Glomerular visceral epithelial cell (primary cell): ENCODE measurements around the gene RUVBL1.

Source experiments
- DNase-seq: peaks from one replicate; pipeline ENCODE4 v3.0.0-alpha.2; 2016; ENCODE audit errors: extremely low spot score

Gene RUVBL1

GRCh38 chr3:128133273-128133883 is 9.8 kb upstream of the RUVBL1 start:
- DNase-seq = peak; percentile 61

- DNase-seq = no peak
These were observed 8.5 kb upstream of the RUVBL1 start for GRCh38 chr3:128131897-128132646.

- no peak for DNase-seq
These were observed 4.6 kb upstream of the RUVBL1 start for GRCh38 chr3:128128251-128128650.

- DNase-seq = no peak
These were observed 3.6 kb upstream of the RUVBL1 start for GRCh38 chr3:128127236-128127635.

- no peak for DNase-seq
These were observed 465 bp downstream of the RUVBL1 start for GRCh38 chr3:128123156-128123537.

GRCh38 chr3:128122013-128122412 is 1.6 kb downstream of the RUVBL1 start:
- DNase-seq = no peak

GRCh38 chr3:128113817-128114794 is 9.5 kb downstream of the RUVBL1 start:
- peak; percentile 53 for DNase-seq

GRCh38 chr3:128112357-128112968 is 11.1 kb downstream of the RUVBL1 start:
- peak; percentile 87 for DNase-seq

- no peak for DNase-seq
These were observed 12.5 kb downstream of the RUVBL1 start for GRCh38 chr3:128111147-128111546.

GRCh38 chr3:128107834-128108233 is 15.8 kb downstream of the RUVBL1 start:
- no peak for DNase-seq

GRCh38 chr3:128103136-128103676 is 20.4 kb downstream of the RUVBL1 start:
- no peak for DNase-seq

GRCh38 chr3:128100638-128101037 is 23.0 kb downstream of the RUVBL1 start:
- no peak for DNase-seq

GRCh38 chr3:128100161-128100560 is 23.5 kb downstream of the RUVBL1 start:
- DNase-seq = no peak

GRCh38 chr3:128098234-128098633 is 25.4 kb downstream of the RUVBL1 start:
- DNase-seq = no peak

GRCh38 chr3:128095222-128095703 is 28.3 kb downstream of the RUVBL1 start:
- peak; percentile 86 for DNase-seq

- no peak for DNase-seq
These were observed 29.1 kb downstream of the RUVBL1 start for GRCh38 chr3:128094295-128095151.

GRCh38 chr3:128091586-128091985 is 32.0 kb downstream of the RUVBL1 start:
- DNase-seq = no peak

GRCh38 chr3:128089135-128089534 is 34.5 kb downstream of the RUVBL1 start:
- no peak for DNase-seq

- DNase-seq = no peak
These were observed 39.0 kb downstream of the RUVBL1 start for GRCh38 chr3:128084675-128085021.

- no peak for DNase-seq
These were observed 39.5 kb downstream of the RUVBL1 start for GRCh38 chr3:128083980-128084674.
